Lower lobe of right lung (tissue), 2 donors: Measurements from ENCODE around the gene S100A12. TPM values are rescaled to one million over a fixed set of nuclear protein-coding genes. Genes with fewer than 3 reads are reported as not detected.
A peak's percentile ranks its signal among the peaks of the same experiment; 100 is the strongest.

Source experiments
- ATAC-seq, 2 donors: fragments of 200-7000 bp; cut with Tn5 transposase; one replicate each; pipeline ENCODE4 v1.9.1; 2020 to 2022; ENCODE audit warnings: mild to moderate bottlenecking in 2 of 2, moderate library complexity in 2 of 2
- DNase-seq: peaks from one replicate; pipeline ENCODE4 v3.0.0-alpha.2; 2020
- H3K27ac ChIP-seq: fragments of 200-600 bp; one replicate; pipeline ENCODE4 v1.8.0; 2022
- H3K27me3 ChIP-seq: fragments of 200-600 bp; one replicate; pipeline ENCODE4 v1.8.0; 2022; ENCODE audit warnings: low read depth
- H3K36me3 ChIP-seq: fragments of 200-600 bp; one replicate; pipeline ENCODE4 v1.8.0; 2022; ENCODE audit warnings: mild to moderate bottlenecking
- H3K4me1 ChIP-seq: fragments of 200-600 bp; one replicate; pipeline ENCODE4 v1.8.0; 2022
- H3K4me3 ChIP-seq: fragments of 200-600 bp; one replicate; pipeline ENCODE4 v1.8.0; 2022; ENCODE audit warnings: mild to moderate bottlenecking
- H3K9me3 ChIP-seq: fragments of 200-600 bp; one replicate; pipeline ENCODE4 v1.8.0; 2022
- CTCF ChIP-seq: fragments of 200-600 bp; IDR thresholded peaks from one replicate; pipeline ENCODE4 v1.8.0; 2022; ENCODE audit warnings: antibody characterized with exemption, mild to moderate bottlenecking
- intact Hi-C: fragments of 100-400 bp; cut with DNase I; formaldehyde crosslinking; loops from one replicate; pipeline ENCODE4 v1.11.0; 2022
- total RNA-seq: library from RNA; stranded (reverse); fragmentation: NEBNext Ultra II Directional; extraction: Animal tissue kit (Norgen Biotek cat#: 25700); gene quantifications from one replicate; pipeline ENCODE4 v1.2.1, GENCODE V29; 2021
- donor health status: DM: no; HTN: yes; CAD: no; lungs with severe emphysema.

Gene S100A12
- total RNA-seq, 1 donor from 2014 or later: 54.9 TPM

GRCh38 chr1:153384958-153385580 is 9.6 kb upstream of the S100A12 start:
- DNase-seq (no peak), ATAC-seq (no peak)
- no peak for TF ChIP-seq CTCF
- H3K27ac ChIP-seq: no peak overlapping the region
- intact Hi-C loops: no loop called here
- H3K4me3 ChIP-seq: no peak overlapping the region
- H3K4me1 ChIP-seq: peaks cover 5% of the 10 kb centered on the region
- H3K36me3 ChIP-seq: no peaks in the 10 kb centered on the region
- H3K27me3 ChIP-seq: no peaks in the 10 kb centered on the region
- H3K9me3 ChIP-seq: peaks cover 12% of the 10 kb centered on the region

DNA sequence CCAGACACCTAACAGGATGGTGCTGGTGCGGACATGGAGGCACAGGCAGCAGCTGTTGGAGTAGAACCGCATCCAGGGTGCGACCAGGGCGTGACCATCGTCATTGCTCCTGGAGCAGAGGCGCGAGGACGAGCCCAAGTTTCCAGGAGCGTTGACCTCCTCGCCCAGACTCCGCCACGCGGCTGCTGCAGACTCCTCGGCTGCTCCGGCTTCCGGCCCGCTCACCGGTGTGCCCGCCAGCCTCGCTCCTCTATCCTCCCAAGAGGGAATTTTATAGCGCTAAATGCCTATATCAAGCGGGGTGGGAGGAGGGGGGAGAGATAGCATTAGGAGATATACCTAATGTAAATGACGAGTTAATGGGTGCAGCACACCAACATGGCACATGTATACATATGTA is 5.3 kb upstream of the S100A12 start:
- TF ChIP-seq CTCF: no peak
- Histone ChIP-seq H3K9me3 (peaks cover 12% of the 10 kb centered on the region), H3K4me3 (no peak overlapping the region), H3K4me1 (peaks cover 9% of the 10 kb centered on the region), H3K36me3 (no peaks in the 10 kb centered on the region), H3K27ac (no peak overlapping the region), H3K27me3 (no peaks in the 10 kb centered on the region)
- ATAC-seq (no peak), DNase-seq (no peak)
- intact Hi-C loops: no loop called here

DNA sequence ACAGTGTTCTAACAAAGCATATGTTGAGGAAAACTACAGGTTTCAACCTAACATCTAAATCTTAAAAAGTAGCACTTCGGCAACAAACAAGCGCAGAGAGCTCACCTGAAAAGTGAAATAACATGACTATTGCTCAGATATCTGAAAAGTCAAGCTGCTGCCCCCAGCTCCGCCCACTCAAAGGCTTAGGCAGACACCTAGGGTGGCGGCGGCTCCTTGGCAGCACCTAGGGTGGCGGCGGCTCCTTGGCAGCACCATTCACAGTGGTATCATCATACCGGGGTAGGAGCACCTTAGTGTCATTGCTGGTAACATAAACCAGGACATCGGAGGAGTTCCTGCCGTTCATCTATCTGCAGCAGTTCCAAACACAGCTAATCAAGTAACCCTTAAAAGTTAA is 4.2 kb upstream of the S100A12 start:
- no peaks in the 10 kb centered on the region for H3K36me3 ChIP-seq
- H3K9me3 ChIP-seq: peaks cover 12% of the 10 kb centered on the region
- TF ChIP-seq CTCF: no peak
- H3K27ac ChIP-seq: no peak overlapping the region
- no peak overlapping the region for H3K4me3 ChIP-seq
- H3K27me3 ChIP-seq: no peaks in the 10 kb centered on the region
- no peak for ATAC-seq
- intact Hi-C loops: no loop called here
- peaks cover 10% of the 10 kb centered on the region for H3K4me1 ChIP-seq
- no peak for DNase-seq

GRCh38 chr1:153374071-153374470 is 1.4 kb downstream of the S100A12 start:
- H3K27me3 ChIP-seq: no peaks in the 10 kb centered on the region
- H3K4me1 ChIP-seq: peaks cover 10% of the 10 kb centered on the region
- no peak overlapping the region for H3K4me3 ChIP-seq
- intact Hi-C loops: no loop called here
- H3K27ac ChIP-seq: no peak overlapping the region
- no peak for TF ChIP-seq CTCF
- DNase-seq: no peak
- ATAC-seq: peak in 1 of 2 donors; percentile 73
- H3K9me3 ChIP-seq: no peaks in the 10 kb centered on the region
- H3K36me3 ChIP-seq: no peaks in the 10 kb centered on the region

DNA sequence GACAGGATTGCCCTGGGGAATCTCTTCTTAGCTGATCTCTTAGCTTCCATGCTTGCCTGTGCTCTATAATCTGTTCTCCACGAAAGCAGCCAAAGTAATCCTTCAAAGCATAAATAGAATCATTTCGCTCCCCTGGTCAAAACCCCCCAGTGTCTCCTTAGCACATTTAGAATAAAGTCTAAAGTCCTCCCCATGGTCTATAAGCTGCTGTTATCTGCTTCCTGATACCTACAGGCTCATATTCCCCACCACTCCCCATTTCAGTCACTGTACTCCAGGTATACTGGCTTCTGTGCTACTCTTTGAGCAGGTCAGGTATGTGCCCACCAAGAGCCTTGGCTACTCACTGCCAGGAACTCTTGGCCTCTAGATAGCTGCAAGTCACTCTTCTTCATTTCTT is 2.9 kb downstream of the S100A12 start:
- no peak overlapping the region for H3K27ac ChIP-seq
- H3K4me1 ChIP-seq: peaks cover 20% of the 10 kb centered on the region
- H3K36me3 ChIP-seq: no peaks in the 10 kb centered on the region
- no peaks in the 10 kb centered on the region for H3K27me3 ChIP-seq
- ATAC-seq: no peak
- TF ChIP-seq CTCF: no peak
- no peak overlapping the region for H3K4me3 ChIP-seq
- H3K9me3 ChIP-seq: no peaks in the 10 kb centered on the region
- intact Hi-C loops: no loop called here
- no peak for DNase-seq

DNA sequence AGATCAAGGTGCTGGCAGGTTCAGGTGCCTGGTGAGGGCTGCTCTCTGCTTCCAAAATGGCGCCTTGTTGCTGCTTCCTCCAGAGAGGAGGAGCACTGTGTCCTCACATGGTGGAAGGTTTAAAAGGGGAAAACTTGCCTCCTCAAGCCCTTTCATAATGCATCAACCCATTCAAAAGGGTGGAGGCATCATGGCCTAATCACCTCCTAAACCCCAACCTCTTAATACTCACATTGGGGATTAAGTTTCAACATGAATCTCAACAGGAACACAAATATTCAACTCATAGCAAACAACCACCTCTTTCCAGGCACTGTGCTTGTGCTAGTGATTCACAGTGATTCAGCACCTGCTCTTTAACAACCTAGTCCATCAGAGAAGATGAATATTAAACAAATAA is 4.2 kb downstream of the S100A12 start:
- Histone ChIP-seq H3K27me3 (no peaks in the 10 kb centered on the region), H3K27ac (no peak overlapping the region), H3K4me3 (no peak overlapping the region), H3K9me3 (no peaks in the 10 kb centered on the region), H3K4me1 (peaks cover 26% of the 10 kb centered on the region), H3K36me3 (no peaks in the 10 kb centered on the region)
- no peak for ATAC-seq
- intact Hi-C loops: no loop called here
- DNase-seq: no peak
- no peak for TF ChIP-seq CTCF
